HG03025 (cell line): ENCODE measurements around the gene GLIS1.
"Not testable (repeated sequence)": the region's sequence is repeated elsewhere in the genome, so short reads cannot be mapped to it uniquely, and the experiment has no call there.

Source experiments
- ATAC-seq: cut with Tn5 transposase; IDR thresholded peaks from one replicate; pipeline ENCODE4 v1.9.1; 2021; ENCODE audit warnings: mild to moderate bottlenecking, moderate library complexity; ENCODE audit not compliant: unreplicated experiment, low FRiP score

GLIS1 gene

GRCh38 chr1:53657531-53657805 lies 81.5 kb downstream of the GLIS1 start:
- no peak for ATAC-seq

DNA sequence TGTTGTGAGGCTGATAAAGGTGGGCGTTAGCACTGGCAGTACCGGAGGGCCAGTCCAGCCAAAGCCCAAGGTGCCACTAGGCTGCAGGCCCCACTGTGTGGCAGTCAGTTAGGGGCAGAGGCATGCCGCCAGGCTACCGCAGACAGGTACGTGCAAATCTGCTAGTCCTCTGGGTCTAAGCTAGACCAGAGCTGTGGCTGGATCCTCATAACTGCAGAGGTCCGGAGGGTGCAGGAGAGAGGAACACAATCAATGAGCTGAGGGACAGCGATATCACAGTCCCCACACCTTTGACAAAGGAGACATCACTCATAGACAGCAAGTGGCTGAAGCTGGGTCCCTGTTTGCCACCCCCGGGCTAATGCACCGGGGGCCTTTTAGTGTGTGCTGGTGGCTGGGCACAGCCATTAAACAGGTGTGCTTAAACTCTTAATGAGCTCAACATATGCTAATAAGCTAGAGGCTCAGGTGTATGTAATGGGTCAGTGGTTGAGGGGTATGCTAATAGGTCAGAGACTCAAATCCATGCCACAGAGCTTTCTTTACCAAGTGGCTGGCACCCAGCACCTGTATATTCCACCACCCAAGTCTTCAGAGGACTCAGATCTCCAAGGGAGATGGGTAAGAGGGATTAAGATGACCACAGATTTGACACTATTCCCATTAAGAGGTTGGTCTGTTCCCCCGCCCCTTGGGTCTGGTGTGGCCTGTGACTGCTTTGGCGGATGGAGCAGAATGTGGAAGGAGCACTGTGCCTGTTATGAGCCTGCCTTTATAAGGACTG lies 82.0 kb downstream of the GLIS1 start:
- ATAC-seq = no peak

- no peak for ATAC-seq
Observed at GRCh38 chr1:53655931-53656746, 82.8 kb downstream of the GLIS1 start.

DNA sequence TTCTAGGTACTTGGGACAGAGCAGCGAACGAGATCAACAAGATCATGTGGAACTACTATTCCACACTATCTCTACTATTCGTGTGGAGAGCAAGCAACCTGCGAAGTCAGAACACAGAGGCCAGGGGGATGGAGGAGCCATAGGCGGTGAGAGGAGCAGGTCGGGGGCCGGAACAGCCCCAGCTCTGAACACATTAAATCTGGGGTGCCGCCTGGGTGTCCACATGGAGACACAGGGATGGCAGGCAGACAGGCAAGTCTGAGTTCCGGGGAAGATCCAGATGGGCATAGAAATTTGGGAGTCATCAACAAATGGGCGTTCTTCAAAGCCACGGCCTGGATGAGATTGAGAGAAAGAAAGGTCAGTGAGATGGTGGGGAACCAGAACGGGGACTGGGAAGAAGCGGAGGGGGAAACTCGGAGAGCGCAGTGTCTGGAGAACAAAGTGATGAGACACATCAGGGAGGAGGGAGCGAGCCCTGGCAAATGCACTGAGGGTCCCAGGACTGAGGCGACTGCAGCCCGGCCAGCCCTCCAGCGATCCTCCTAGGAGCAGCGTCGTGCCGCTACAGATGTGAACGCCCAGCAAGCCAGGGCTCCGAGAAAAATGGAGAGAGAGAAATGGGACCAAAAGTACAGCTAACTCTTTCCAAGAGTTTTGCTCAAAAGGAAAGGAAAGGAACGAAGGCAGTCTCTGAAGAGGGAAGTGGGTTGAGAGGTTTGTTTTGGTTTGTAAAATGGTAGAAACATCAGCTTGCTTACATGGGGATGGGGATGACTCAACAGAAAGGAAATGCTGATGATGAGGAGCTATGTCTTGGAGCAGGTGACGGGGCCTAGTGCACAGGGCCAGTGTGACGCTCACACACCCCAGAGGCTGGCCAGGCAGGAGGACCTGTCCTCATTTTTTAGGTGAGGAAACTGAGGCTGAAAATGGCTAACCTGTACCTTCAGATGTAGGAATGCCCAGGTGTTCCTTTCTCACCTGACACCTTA lies 84.5 kb downstream of the GLIS1 start:
- ATAC-seq = no peak

- ATAC-seq = no peak
Observed at GRCh38 chr1:53653631-53654030, 85.3 kb downstream of the GLIS1 start.

DNA sequence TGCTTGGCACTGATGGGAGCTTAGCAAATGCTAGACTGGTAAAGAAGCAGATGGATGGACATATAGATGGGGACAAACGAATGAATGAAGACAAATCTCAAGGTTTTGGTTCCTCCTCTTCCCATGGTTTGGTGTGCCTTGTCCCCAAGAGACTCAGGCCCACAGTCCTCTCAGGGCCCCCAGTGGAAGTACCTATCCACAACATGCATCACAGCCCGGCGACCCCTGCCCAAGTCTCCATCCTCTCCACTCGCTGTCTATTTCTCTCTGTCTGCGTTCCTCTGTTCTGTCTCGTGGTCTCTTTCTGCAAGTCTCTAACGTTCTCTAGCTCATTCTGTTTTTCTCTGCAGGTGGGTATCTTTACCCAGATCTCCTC lies 85.8 kb downstream of the GLIS1 start:
- no peak for ATAC-seq

DNA sequence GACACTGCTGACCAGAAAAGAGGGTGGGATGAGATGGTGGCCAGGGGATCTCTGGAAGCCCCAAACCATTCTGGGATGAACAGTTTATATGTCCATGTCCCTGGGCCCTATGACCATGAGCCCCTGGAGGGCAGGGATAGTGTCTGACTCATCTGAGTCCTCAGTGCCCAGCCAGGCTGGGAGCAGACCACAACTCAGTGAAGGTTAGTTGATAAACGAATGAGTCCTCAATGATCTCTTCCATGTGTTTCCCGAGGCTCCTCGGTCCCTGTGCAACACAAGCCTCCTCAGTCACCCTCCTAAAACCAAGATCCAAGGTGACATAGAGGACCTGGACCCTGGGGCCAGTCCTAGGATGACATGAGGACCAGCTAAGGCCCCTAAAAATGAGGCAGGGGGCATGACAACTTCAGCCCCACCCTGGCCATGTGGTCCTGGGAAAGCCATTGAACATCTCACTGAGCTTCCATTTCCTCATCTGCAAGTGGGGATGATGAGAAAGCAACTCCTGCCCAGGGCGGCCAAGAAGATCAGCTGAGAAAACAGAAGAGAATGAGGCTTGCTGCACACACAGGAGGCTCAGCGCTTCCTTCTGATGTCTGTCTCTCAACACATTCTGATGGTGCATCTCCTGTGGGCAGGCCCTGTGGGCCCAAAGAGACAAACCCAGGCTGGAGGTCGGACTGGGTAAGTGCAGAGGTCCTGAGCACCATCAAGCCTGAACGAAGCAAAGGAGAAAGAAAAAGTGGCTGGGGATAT lies 86.3 kb downstream of the GLIS1 start:
- ATAC-seq = no peak

- ATAC-seq = no peak
Observed at GRCh38 chr1:53651356-53651755, 87.6 kb downstream of the GLIS1 start.

GRCh38 chr1:53648516-53648915 lies 90.4 kb downstream of the GLIS1 start:
- ATAC-seq = no peak

DNA sequence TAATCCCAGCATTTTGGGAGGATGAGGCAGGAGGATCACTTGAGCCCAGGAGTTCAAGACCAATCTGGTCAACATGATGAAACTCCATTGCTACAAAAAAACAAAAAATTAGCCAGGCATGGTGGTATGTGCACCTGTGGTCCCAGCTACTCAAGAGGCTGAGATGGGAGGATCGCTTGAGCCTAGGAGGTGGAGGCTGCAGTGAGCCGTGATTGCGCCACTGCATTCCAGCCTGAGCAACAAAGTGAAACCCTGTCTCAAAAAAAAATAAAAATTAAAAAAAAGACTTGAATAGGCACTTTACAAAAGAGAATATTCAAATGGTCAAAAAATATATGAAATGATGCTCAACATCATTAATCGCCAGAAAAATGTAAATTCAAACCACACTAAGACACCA lies 91.0 kb downstream of the GLIS1 start:
- not testable (repeated sequence) for ATAC-seq

DNA sequence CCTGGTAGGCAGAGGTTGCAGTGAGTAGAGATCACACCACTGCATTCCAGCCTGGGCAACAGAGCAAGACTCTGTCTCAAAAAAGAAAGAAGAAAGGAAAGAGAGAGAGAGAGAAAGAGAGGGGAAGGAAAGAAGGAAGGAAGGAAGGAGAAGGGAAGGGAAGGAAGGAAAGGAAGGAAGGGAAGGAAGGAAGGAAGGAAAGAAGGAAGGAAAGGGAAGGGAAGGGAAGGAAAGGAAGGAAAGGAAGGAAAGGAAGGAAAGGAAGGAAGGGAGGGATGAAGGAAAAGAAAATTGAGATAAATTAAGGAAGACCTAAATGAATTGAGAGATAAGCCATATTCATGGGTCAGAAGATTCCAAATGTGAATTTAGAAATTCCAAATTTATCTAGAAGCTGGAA lies 92.2 kb downstream of the GLIS1 start:
- ATAC-seq = no peak

DNA sequence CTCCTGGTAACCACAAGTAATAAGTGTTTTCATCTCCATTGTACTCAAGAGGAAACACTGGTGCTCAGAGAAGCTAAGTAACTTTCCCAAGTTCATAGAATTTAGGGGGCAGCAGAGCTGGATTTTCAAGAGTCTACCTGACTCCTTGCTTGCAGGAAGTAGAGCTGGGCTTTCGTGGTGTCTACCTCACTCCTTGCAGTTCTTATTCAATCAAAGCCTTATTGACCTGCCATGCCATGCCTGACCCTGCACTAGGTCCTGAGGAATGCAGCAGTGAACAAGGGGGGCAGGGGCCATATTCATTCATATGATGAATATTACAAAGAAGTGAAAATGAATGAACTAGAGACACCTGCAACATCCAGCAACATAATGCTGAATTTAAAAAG lies 93.3 kb downstream of the GLIS1 start:
- ATAC-seq = no peak

GRCh38 chr1:53644909-53645689 lies 93.9 kb downstream of the GLIS1 start:
- ATAC-seq = no peak

GRCh38 chr1:53644496-53644895 lies 94.5 kb downstream of the GLIS1 start:
- ATAC-seq = no peak

DNA sequence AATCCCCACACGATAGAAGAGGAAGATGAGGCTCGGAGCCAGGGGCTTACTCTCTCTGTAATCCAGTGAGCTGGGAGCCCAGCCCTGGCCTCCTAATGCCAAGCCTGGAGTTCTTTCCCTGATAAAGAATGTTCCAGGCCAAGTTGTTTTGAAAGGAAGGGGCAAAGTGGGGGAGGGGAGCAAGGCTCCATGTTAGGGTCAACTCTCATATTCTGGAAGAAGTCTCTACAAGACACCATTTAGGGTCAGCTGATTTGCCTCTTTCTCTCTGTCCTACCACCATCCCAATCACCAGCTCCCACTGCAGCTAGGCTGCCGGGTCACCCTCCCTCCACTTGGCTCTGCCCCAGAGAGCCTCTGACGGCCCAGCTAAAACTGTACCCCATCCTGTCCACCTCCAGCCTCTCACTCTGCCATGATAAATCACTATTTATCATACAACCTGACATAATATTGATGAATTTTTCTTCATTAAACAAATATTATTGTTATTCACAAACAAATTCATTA lies 95.0 kb downstream of the GLIS1 start:
- ATAC-seq = no peak

DNA sequence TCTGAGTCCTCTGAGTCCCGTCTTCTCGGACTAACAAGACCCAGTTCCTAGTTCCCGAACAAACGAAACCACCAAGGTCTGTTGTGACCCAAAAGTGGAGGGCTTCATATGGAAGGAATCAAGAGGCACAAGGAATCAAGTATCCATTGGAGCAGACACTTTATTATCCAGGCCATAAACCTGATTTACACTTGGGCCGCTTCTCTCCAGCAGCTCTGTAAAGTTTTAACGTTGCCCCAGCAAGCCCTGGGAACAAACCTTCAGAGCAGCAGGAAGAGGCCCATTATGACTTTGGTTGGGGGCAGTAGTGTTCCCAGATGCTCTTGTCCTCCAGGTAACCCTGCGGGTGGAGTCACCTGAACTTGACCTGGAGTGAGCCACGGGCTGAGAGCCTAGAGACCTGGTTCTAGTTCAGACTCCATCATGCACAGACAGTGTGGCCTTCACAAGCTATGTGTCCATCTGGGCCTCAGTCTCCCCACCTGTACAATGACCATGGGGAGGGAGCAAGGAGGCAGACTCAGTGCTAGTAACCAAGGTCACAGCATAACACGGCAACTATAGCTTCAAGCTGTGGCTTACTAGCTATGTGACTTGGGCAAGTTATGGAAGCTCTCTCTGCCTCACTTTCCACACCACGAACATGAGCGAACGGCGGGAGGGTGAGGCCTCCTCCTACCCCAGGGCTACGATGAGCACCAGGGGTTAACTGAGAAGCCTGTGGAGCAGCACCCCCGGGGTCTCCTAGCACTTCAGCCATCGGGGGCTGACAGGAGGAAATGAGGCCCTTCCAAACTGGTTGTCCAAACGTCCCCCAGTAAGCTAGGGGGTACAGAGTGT lies 95.7 kb downstream of the GLIS1 start:
- ATAC-seq = no peak

GRCh38 chr1:53642607-53643006 lies 96.4 kb downstream of the GLIS1 start:
- no peak for ATAC-seq

DNA sequence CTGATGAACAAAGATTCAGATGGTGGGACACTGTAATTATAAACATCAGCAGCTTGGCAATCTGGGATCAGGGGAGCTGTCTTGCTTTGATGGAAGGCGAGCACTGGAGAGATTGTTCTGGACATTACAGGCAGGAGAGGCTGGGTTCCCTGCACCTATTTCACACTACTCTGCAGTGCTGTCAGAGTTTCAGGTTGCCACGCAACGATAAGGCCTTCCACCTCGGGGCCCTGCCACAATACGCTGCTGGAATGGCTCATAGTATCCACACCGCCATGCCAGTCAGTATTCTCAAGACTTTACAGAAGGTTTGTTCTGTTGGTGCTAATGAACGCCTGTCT lies 96.8 kb downstream of the GLIS1 start:
- ATAC-seq = no peak
